Esophagus muscularis mucosa (tissue), 4 donors: Measurements from ENCODE around the gene ACSL5. TPM values are rescaled to one million over a fixed set of nuclear protein-coding genes. Genes with fewer than 3 reads are reported as not detected.
"Not testable (repeated sequence)": the region's sequence is repeated elsewhere in the genome, so short reads cannot be mapped to it uniquely, and the experiment has no call there.

Experiments used
- DNase-seq: peaks from one replicate; pipeline ENCODE4 v3.0.0-alpha.2; 2017; ENCODE audit errors: extremely low spot score
- H3K27ac ChIP-seq, 4 donors: fragments of 200-600 bp; sonication (generic); replicated peaks in 1 of 4; 1 replicate in 3 of 4; 2 replicates in 1 of 4; pipeline ENCODE4 v1.5.1; 2016 to 2019; ENCODE audit warnings: mild to moderate bottlenecking in 1 of 4
- H3K27me3 ChIP-seq, 4 donors: fragments of 200-600 bp; sonication (generic); one replicate each; pipeline versions ENCODE4 v1.5.1 to v1.6.0; 2016 to 2019
- H3K36me3 ChIP-seq, 4 donors: fragments of 200-600 bp; sonication (generic); one replicate each; pipeline ENCODE4 v1.5.1; 2016 to 2019
- H3K4me1 ChIP-seq, 4 donors: fragments of 200-600 bp; sonication (generic); one replicate each; pipeline ENCODE4 v1.5.1; 2016 to 2019
- H3K4me3 ChIP-seq, 4 donors: fragments of 200-600 bp; sonication (generic); 1 replicate in 2 of 4; 2 replicates in 2 of 4; pipeline ENCODE4 v1.5.1; 2016 to 2019; ENCODE audit warnings: mild to moderate bottlenecking in 4 of 4, moderate library complexity in 1 of 4
- H3K9me3 ChIP-seq, 4 donors: fragments of 200-600 bp; sonication (generic); 1 replicate in 3 of 4; 2 replicates in 1 of 4; pipeline ENCODE4 v1.5.1; 2016 to 2019
- CTCF ChIP-seq, 3 experiments: fragments of 200-600 bp in 2 of 3; fragments of 450-650 bp in 1 of 3; sonication (generic) in 2 of 3; IDR thresholded peaks; one replicate each; pipeline ENCODE4 v1.5.1; 2017 to 2019; ENCODE audit warnings: antibody characterized with exemption in 3 of 3, mild to moderate bottlenecking in 2 of 3, moderate library complexity in 1 of 3
- EP300 ChIP-seq: sonication (generic); formaldehyde crosslinking; IDR thresholded peaks from one replicate; pipeline ENCODE4 v1.6.1; 2017; ENCODE audit warnings: antibody characterized with exemption
- POLR2A ChIP-seq: fragments of 450-650 bp; IDR thresholded peaks from one replicate; pipeline ENCODE4 v1.6.1; 2017; ENCODE audit warnings: antibody characterized with exemption, moderate library complexity, mild to moderate bottlenecking, low read depth
- POLR2AphosphoS5 ChIP-seq, 2 donors: sonication (generic); formaldehyde crosslinking; IDR thresholded peaks; one replicate each; pipeline ENCODE4 v1.6.1; 2017; ENCODE audit warnings: antibody characterized with exemption in 2 of 2
- WGBS: methylation state at CpG from one replicate; pipeline ENCODE4 v1.1.5; 2018; 5-methylcytosine and 5-hydroxymethylcytosine counted together
- intact Hi-C: fragments of 100-400 bp; cut with DNase I; formaldehyde crosslinking; loops from one replicate; pipeline ENCODE4 v1.15.1; 2023
- total RNA-seq, 4 donors: library from RNA; depleted of rRNA; stranded (reverse); fragments of >200 nt; gene quantifications; one replicate each; pipeline versions ENCODE4 v1.1.0 to v1.2.1, GENCODE V29; 2016

ACSL5 gene
- total RNA-seq, 4 donors from 2014 or later = 6.2 to 11.2 (median 10.8) TPM

- 81% methylated on average over 2 of the region's 3 CpGs for WGBS
- Histone ChIP-seq H3K27ac (no peak overlapping the region), H3K4me3 (no peak overlapping the region), H3K27me3 (no peaks in the 10 kb centered on the region), H3K36me3 (peaks cover 0 to 1% (median 0%) of the 10 kb centered on the region in 4 donors), H3K9me3 (no peaks in the 10 kb centered on the region), H3K4me1 (no peaks in the 10 kb centered on the region)
- no peak for DNase-seq
- intact Hi-C loops = no loop called here
- TF ChIP-seq CTCF (IDR thresholded peaks at IDR 0.05) = no peak
- TF ChIP-seq POLR2A = no peak
- no peak for TF ChIP-seq POLR2AphosphoS5 (IDR thresholded peaks at IDR 0.05)
- TF ChIP-seq EP300 = no peak
These were observed 81.2 kb downstream of the ACSL5 start for GRCh38 chr10:112454910-112455779.

- WGBS = 90% methylated on average over 2 of the region's 2 CpGs
- TF ChIP-seq EP300 = no peak
- TF ChIP-seq POLR2A = no peak
- no peak for TF ChIP-seq POLR2AphosphoS5 (IDR thresholded peaks at IDR 0.05)
- TF ChIP-seq CTCF (IDR thresholded peaks at IDR 0.05) = no peak
- H3K9me3 ChIP-seq = no peaks in the 10 kb centered on the region
These were observed 82.6 kb downstream of the ACSL5 start for GRCh38 chr10:112456533-112456932.

GRCh38 chr10:112460366-112460765, 86.5 kb downstream of the ACSL5 start:
- no peaks in the 10 kb centered on the region for H3K4me1 ChIP-seq
- H3K36me3 ChIP-seq = peaks cover 11 to 30% (median 16%) of the 10 kb centered on the region in 4 donors
- no peak overlapping the region for H3K4me3 ChIP-seq
- H3K27ac ChIP-seq = no peak overlapping the region
- H3K9me3 ChIP-seq = no peaks in the 10 kb centered on the region
- 88% methylated on average over 2 of the region's 2 CpGs for WGBS
- intact Hi-C loops = no loop called here
- TF ChIP-seq EP300 (no peak), POLR2AphosphoS5 (IDR thresholded peaks at IDR 0.05) (no peak)
- DNase-seq = no peak
- H3K27me3 ChIP-seq = no peaks in the 10 kb centered on the region

More at GRCh38 chr10:112456533-112456932, 82.6 kb downstream of the ACSL5 start:
- Histone ChIP-seq H3K36me3 (peaks cover 0 to 9% (median 4%) of the 10 kb centered on the region in 4 donors), H3K4me3 (no peak overlapping the region), H3K27me3 (no peaks in the 10 kb centered on the region), H3K4me1 (no peaks in the 10 kb centered on the region), H3K27ac (no peak overlapping the region)
- intact Hi-C loops = no loop called here
- no peak for DNase-seq

GRCh38 chr10:112461029-112461887, 87.3 kb downstream of the ACSL5 start:
- H3K4me3 ChIP-seq = no peak overlapping the region
- intact Hi-C loops = no loop called here
- H3K9me3 ChIP-seq = no peaks in the 10 kb centered on the region
- 97% methylated on average over 4 of the region's 4 CpGs for WGBS
- no peak for TF ChIP-seq EP300
- no peak for TF ChIP-seq POLR2A
- no peak for TF ChIP-seq POLR2AphosphoS5 (IDR thresholded peaks at IDR 0.05)
- TF ChIP-seq CTCF (IDR thresholded peaks at IDR 0.05) = no peak
- H3K27ac ChIP-seq = no peak overlapping the region
- H3K4me1 ChIP-seq = no peaks in the 10 kb centered on the region
- no peak for DNase-seq
- no peaks in the 10 kb centered on the region for H3K27me3 ChIP-seq
- peaks cover 20 to 39% (median 21%) of the 10 kb centered on the region in 4 donors for H3K36me3 ChIP-seq

- H3K27me3 ChIP-seq, intact Hi-C loops, H3K27ac ChIP-seq, H3K9me3 ChIP-seq, DNase-seq, H3K4me3 ChIP-seq, H3K4me1 ChIP-seq: not testable (repeated sequence)
- WGBS = 95% methylated on average over 5 of the region's 5 CpGs
- peaks cover 20 to 58% (median 23%) of the 10 kb centered on the region in 4 donors for H3K36me3 ChIP-seq
These were observed 90.2 kb downstream of the ACSL5 start for GRCh38 chr10:112464074-112464473.
